GM19023 (cell line): ENCODE data around the gene SDC3.
"Not testable (repeated sequence)": the region's sequence is repeated elsewhere in the genome, so short reads cannot be mapped to it uniquely, and the experiment has no call there.

Experiments
- ATAC-seq: cut with Tn5 transposase; IDR thresholded peaks from one replicate; pipeline ENCODE4 v1.9.1; 2021; ENCODE audit warnings: mild to moderate bottlenecking, moderate library complexity; ENCODE audit not compliant: unreplicated experiment

Gene SDC3, protein sequence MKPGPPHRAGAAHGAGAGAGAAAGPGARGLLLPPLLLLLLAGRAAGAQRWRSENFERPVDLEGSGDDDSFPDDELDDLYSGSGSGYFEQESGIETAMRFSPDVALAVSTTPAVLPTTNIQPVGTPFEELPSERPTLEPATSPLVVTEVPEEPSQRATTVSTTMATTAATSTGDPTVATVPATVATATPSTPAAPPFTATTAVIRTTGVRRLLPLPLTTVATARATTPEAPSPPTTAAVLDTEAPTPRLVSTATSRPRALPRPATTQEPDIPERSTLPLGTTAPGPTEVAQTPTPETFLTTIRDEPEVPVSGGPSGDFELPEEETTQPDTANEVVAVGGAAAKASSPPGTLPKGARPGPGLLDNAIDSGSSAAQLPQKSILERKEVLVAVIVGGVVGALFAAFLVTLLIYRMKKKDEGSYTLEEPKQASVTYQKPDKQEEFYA

DNA sequence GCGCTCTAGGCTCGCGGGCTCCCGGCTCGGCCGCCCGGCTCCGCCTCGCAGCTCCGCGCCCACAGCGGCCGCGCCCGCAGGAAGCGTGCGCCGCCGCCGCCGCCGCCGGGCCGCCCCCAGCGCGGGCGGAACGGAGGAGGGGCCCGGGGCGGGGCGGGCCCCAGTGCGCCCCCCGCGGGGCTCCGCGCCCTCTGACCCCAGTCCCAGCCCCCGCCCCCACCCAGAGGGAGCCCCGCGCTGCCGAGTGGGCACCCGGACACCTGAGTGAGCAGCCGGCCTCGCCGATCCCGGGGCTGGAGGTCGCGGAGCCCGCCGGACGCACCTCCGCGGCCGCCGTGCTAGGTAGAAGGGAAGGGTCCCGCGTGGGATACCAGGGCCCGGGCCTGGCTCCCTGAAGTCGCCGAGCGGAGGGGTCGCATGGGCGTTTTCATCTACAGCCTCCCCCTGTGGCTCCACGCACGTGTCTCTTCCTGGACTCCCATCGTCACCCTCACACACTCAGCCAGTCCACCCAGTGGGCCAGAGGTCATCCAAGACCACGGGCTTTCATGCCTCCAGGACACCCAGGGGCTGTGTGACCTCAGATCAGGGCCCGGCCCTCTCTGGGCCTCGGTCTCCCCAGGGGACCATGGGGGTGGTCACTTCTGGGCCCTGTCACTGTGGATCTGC lies at the start of gene SDC3:
TSS of gene SDC3 (minus strand) at position 63 of the 669 bp plus-strand sequence. CDS start 172 bp downstream, outside the sequence.
- ATAC-seq = no peak

DNA sequence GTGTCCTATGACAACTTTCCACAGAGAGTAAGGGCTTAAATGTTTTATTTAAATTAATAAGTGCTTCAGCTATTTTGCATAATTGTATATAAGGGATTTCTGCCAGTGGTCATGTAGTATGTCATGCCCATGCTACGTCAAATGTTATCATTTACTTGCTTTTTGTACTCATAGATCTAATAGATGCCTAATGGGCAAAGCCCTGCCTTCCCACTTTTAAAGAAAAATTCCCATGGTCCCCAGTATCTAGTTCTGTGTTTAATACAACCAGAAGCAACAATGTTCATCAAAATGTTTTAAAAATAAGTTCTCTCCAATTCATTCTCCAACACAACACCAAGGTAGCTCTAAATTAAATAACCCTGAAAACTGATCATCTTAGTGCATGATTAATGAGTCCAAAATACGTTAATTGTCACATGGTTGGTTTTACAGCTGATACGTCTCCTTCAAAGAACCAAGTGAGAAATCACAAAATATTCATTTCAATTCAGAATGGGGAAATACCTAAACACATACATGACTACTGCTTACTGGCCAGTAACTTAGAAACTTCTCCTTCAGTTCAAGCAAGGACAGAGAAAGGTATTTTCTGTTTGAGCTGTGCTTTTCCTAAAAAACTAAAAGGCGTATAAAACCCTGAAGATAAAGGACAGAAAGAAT lies 49.1 kb upstream of the SDC3 start:
- no peak for ATAC-seq

DNA sequence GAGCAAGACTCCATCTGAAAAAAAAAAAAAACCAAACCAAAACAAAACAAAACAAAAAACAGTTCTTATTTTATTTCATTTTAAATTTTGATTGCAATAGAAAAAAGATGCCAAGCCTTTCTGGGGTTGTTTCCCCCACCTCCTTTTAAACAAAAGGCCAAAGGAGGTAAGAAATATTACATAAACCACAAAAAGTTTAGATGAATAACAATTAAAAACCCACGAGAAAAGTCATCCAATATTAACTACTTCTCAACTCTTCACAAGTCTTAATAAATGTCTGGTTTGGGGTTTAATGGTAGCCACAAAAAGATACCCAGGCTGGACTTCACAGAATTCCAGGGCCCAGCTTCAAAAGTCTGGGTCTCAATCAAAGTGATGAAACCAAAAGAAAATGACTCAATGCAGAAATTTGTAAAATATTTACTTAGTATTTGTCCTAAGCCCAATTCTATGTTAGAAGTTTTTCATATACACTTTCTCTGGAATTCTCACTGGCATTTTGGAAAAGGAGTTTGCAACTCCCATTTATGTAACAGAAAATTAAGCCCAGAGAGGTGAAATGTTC lies 47.0 kb upstream of the SDC3 start:
- ATAC-seq = no peak

DNA sequence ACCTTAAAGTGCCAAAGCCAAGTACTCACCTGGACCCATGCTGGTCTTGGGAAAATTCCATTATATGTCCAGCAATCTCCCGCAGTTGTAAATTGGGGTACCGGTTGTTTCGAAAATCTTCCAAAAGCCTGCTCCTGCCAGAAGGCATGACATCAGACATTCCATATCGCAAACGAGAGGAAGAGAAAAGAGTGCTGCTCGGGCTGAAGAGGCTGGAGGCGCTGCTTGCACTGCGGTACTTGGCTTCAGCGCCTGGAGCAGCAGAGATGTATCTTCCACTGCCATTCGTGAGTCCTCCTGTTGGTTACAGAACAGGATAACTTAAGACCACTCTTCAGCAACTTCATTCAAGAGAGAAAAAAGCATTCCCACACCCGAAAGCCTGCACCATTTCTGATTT lies 45.1 kb upstream of the SDC3 start:
- ATAC-seq = no peak

DNA sequence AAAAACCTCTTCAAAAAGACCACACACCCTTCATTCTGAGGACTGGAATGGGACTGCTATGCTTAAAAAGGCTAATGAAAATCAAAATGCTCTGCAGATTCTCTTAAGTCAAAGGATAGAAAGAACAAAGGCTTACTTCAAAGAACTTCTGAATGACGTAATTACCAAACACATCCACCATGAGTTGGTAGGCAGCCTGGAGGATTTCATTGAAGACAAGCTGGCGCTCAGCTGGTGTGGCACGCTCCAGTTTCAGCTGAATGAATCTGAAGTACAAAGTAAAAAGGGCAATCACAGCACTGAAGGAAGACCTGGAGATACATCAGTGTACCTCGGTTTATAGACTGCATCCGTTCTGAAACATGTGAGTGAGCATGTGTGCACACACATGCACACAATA lies 43.5 kb upstream of the SDC3 start:
- no peak for ATAC-seq

DNA sequence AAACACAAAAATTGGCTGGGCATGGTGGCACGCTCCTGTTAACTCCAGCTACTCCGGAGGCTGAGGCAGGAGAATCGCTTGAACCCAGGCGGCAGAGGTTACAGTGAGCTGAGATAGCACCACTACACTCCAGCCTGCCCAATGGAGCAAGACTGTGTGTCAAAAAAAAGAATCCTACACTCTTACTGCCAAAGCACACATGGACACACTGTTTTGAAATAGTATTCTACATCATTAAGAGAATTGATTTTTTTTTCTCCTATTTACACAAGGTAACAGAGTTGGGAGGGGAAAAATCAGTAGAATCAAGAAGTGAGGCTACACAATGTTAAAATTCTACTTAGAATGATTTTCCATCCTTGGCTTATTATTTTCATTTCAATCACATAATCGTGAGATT lies 42.1 kb upstream of the SDC3 start:
- ATAC-seq = no peak

DNA sequence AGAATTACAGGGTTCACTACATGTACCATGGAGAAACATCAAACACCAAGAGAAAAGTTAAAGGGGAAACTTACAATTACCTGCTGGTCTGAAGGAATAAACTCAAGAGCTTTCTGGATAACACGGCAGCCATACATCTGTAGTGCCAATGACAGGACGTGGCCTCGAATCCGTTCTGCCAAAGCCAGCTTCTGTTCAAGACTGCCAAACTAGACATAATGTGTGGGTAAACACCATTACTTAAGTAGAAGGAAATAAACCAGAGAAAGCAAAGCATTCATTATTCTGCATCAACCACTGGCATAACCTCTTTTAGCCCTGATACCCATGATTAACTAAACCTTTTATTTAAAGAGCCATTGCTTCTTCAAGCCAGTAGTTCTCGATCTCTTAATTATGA lies 41.5 kb upstream of the SDC3 start:
- no peak for ATAC-seq

DNA sequence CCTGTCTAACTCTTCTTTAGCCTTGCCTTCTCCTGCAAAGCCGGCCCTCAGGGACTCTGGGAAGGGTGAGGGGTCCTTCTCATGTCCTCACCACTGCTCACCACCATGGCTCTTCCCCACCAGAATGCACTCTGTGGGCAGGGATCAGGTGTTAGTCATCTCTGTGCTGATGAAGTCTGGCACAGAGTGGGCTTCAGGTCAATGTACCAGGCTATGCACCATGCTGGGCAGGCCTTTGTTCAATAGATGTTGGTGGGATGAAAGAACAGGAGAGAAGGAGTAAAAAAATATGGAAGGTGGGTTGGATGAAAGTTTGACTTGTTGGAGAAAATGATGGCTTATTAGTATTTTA lies 40.9 kb upstream of the SDC3 start:
- ATAC-seq = not testable (repeated sequence)

DNA sequence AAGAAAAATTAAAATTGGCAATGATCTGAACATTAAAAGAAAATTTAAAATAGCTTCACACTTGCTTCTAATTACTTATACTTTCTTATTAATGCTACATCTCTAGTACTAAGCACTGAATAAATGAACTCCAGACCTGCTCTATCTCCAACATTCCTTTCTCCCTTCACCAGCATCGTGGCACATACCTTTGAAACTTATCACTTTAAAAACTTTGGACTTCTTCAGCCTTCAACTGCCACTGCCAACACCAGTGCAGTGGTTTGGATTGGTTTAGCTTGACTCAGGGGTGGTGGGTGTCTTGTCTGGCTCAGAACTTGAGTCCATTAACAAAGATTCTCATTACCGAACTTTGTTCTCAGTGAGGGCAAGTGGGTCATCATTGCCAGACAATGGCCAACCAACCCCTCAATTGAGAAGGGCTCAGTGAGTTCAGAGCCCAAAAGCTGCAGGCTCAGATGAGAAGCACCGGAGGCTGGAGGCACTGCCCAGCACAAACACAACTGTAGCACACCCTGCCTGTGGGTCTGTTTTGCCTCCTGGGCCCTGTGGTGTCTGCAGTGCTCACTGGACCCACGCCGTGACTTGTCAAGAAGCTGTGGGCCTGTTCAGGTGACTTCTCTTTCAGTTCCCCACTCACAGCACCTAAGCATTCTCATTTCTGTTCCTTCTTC lies 40.4 kb upstream of the SDC3 start:
- not testable (repeated sequence) for ATAC-seq

DNA sequence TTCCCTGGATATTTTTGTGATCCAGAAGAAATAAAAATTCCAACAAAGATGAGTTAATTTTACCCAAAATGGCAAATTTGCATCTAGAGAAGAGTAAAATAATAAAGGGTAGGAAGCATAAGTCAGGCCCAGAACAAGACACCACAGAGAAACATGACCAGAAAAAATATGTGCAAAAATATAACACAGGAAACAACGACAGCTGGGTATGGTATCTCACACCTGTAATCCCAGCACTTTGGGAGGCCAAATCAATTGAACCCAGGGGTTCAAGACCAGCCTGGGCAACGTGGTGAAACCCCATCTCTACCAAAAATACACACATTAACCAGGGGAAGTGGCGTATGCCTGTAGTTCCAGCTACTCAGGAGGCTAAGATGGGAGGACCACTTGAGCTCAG lies 39.7 kb upstream of the SDC3 start:
- no peak for ATAC-seq

DNA sequence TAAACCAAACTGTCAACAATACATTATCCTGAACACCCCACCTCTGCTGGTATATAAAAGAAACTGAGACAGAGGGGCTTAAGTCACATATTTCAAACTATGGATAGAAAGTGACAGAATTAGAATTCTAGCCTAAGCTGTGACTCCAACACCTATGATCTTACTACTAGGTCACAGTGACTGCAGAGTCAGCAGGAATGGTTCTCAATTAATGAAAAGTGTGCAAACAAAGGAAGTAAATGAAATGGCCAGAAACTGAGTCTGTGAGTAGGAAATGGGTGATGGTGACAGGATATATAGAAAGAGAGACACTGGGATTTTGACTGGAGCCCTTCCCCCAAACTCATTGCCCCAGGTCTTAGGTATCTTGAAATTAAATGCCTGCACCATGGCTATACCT lies 38.7 kb upstream of the SDC3 start:
- no peak for ATAC-seq

DNA sequence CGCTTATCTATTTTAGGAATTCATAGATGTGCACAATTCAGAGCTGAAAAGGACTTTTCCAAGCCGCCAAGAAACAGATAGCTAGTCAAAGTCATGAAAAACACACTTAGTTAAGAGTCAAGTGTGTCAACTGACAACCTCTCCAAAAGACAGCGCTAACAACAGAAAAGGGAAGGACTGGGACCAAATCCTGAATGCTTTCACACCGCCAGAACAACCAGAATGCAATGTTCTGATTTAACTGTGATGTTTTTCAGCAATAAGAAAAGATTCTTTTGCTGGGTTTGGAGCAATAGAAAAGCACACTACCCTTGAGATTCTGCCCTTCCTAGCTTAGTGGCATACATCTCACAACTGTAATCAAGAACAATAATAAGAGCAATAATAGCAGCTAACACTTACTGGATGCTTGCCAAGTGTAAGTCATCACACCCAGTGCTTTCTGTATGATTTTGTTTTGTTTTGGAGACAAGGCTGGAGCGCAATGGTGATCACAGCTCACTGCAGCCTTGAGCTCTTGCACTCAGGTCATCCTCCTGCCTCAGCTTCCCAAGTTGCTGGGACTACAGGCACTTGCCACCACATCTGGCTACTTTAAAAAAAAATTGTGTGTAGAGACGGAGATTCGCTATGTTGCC lies 33.9 kb upstream of the SDC3 start:
- no peak for ATAC-seq

DNA sequence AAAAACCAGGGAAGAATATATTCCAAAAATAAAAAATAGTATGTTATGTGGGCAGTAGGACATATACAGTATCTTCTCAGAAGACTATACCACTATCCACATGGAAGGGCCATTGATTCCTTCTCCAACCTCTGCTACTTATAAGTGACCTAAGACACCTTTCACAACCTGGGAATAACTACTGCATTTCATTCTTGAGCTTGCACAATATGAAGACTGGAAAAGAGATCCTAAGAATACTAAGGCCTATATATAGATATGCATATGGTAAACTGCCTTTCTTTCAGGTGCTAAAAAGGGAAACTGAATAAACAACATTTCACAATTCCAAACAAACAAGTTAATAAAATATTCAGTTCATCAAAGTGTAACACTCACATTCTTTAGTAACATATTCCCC lies 32.0 kb upstream of the SDC3 start:
- ATAC-seq = no peak

DNA sequence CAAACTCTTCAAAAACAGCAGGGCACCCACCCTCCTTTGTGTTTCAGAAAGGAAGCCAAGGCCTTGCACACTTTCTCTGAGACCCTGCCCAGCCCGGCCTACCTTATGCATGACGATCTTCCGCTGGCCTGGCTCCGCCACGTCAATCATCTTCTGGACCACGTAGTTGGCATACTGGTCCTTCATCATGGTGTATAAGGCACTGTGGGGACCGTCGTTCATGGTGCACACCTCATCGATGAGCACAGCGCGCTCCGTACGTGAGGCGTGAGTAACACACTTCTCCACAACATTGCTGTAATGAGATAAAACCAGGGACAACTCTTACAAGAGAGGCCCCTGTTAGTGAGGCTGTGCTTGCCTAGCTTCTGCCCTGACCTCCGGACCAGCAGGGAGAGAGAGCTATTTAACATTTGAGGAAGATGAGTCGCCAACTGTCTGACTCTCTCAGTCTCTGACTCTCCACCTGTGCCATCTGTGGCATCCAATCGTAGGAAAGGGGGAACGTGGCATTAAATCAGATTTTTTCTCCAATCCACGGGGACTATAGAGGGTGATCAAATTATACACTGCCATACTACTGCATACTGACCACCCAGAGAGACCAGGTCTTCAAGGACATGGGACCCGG lies 28.1 kb upstream of the SDC3 start:
- no peak for ATAC-seq

DNA sequence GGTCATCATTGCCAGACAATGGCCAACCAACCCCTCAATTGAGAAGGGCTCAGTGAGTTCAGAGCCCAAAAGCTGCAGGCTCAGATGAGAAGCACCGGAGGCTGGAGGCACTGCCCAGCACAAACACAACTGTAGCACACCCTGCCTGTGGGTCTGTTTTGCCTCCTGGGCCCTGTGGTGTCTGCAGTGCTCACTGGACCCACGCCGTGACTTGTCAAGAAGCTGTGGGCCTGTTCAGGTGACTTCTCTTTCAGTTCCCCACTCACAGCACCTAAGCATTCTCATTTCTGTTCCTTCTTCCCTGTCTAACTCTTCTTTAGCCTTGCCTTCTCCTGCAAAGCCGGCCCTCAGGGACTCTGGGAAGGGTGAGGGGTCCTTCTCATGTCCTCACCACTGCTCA lies 27.2 kb upstream of the SDC3 start:
- ATAC-seq = not testable (repeated sequence)

DNA sequence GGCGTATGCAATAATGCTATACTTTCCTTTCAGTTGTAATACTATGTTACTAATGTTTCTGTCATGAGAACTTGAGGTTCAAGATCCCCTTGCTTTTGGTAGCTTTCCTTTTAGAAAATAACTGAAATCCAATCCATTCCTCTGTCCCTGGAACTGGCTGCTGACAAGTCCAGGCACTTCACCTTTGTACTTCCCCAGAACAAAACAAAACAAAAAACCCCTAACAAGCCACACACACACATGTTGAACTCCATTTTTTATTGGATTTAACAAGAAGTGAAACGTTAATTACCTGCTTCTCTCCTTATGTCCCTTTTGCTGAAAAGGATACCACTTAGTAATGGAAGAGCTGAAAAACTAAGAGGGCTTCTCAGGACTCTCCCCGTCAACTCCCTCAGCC lies 26.1 kb upstream of the SDC3 start:
- ATAC-seq = no peak

DNA sequence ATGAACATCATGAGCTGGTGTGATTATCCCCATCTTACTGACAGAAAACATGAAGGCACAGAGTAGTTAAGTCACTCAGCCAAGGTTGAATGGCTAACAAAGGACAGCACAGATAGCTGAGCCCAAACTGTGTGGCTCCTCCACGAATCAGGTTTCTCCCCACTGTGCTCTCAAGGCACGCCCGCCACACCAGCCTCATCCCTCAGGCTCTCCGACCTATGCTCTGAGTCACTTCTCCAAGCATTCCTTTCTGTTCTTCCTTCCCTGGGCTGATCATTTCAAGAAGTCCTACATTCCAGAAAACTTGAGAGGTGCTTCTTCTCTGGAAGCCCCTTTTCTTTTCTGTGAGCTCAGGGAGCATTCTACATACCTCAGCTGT lies 25.3 kb upstream of the SDC3 start:
- no peak for ATAC-seq

DNA sequence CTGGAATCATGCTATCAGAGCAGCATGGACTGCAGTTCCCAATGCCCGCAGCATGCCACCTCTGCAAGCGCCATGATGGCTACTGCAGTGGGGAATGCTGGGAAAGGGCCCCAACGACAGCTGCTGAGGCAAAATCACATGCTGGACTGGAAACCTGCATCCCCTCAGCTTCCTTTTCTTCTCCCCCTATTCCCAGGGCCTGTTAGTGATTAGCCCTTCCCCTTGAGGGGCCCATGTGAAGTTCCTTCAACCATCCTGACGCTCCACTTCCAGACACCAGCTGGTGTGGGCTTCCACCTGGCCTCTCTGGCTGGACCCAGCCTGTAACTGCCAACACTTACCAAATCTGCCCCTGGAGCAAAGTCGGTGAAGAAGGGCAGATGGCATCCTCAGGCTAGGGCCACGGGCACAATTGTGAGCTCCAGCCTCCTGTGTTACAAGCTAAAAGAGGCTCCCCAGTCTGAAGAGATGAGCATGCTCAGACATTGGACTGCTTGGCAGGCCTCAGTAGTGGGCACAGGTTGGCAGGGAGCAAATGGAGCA lies 22.1 kb upstream of the SDC3 start:
- no peak for ATAC-seq

DNA sequence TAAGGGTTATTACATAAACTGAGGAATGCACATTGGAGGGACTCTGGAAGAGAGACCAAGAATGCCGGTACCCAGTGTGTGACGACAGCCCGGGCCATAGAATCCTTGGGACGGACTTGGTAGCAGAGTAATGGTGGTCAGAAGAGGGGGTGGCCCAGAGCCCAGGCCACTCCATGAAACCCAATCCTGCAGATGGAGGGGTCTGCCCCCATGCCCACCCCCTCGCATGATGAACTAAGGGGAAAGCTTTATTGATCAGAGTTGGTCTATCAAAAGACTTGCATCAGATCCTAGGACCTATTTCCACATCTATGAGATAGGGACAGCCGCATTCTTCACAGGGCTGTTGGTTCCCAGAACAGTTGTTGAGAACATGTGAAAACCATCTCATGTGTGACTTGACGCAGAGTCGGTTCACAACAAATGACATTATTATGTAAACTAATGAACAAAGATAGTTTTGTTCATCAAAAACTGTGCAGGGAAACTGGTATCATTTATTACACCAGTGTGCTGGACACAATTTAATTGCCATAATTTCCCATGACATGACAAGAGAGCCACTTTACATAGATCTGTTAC lies 21.5 kb upstream of the SDC3 start:
- ATAC-seq = no peak
